ENCODE results near the gene MGMT.

MGMT gene

GRCh38 chr10:129695671-129696070 lies 228.6 kb downstream of the MGMT start:
- no peak overlapping the region for H2AFZ ChIP-seq (ENCODE audit: low read length)
- H3K9ac ChIP-seq (ENCODE audit: low read length) = no peak overlapping the region
- H3K4me2 ChIP-seq (ENCODE audit: low read depth, low read length) = no peak overlapping the region
- H3K27me3 ChIP-seq (replicated peaks; ENCODE audit: insufficient read depth, low read length) = no peaks in the 10 kb centered on the region
- no peaks in the 10 kb centered on the region for H3F3A ChIP-seq (ENCODE audit: insufficient read depth, low read length)
- no peak overlapping the region for H3K27ac ChIP-seq (ENCODE audit: low read length)
- no peaks in the 10 kb centered on the region for H3K36me3 ChIP-seq (replicated peaks; ENCODE audit: insufficient read depth, low read length)
- no peaks in the 10 kb centered on the region for H4K20me1 ChIP-seq (ENCODE audit: insufficient read depth, low read length)
- H3K9me2 ChIP-seq (replicated peaks; ENCODE audit: insufficient read depth, low read length) = no peaks in the 10 kb centered on the region
- TF ChIP-seq EZH2phosphoT487 (IDR thresholded peaks at IDR 0.05; ENCODE audit: low read length) = no peak
- TF ChIP-seq CTCF (IDR thresholded peaks at IDR 0.05; ENCODE audit: low read length) = no peak
- no peak for TF ChIP-seq EZH2 (optimal IDR thresholded peaks at IDR 0.05; ENCODE audit: low read depth, low read length)
- H3K79me2 ChIP-seq (ENCODE audit: low read length) = no peaks in the 10 kb centered on the region
- DNase-seq = no peak
- H3K4me1 ChIP-seq (ENCODE audit: low read length) = no peaks in the 10 kb centered on the region
- H3K9me3 ChIP-seq (replicated peaks; ENCODE audit: insufficient read depth, low read length) = no peaks in the 10 kb centered on the region
- no peak overlapping the region for H3K4me3 ChIP-seq (ENCODE audit: low read length)

GRCh38 chr10:129696636-129697035 lies 229.6 kb downstream of the MGMT start:
- Histone ChIP-seq H3K9me2 (replicated peaks; ENCODE audit: insufficient read depth, low read length) (no peaks in the 10 kb centered on the region), H3K36me3 (replicated peaks; ENCODE audit: insufficient read depth, low read length) (no peaks in the 10 kb centered on the region), H3K27me3 (replicated peaks; ENCODE audit: insufficient read depth, low read length) (no peaks in the 10 kb centered on the region), H3K4me3 (ENCODE audit: low read length) (no peak overlapping the region), H3K27ac (ENCODE audit: low read length) (no peak overlapping the region), H3K79me2 (ENCODE audit: low read length) (no peaks in the 10 kb centered on the region), H3K4me1 (ENCODE audit: low read length) (no peaks in the 10 kb centered on the region), H4K20me1 (ENCODE audit: insufficient read depth, low read length) (no peaks in the 10 kb centered on the region), H3K9ac (ENCODE audit: low read length) (no peak overlapping the region), H3F3A (ENCODE audit: insufficient read depth, low read length) (no peaks in the 10 kb centered on the region), H3K9me3 (replicated peaks; ENCODE audit: insufficient read depth, low read length) (no peaks in the 10 kb centered on the region), H3K4me2 (ENCODE audit: low read depth, low read length) (no peak overlapping the region), H2AFZ (ENCODE audit: low read length) (no peak overlapping the region)
- TF ChIP-seq EZH2phosphoT487 (IDR thresholded peaks at IDR 0.05; ENCODE audit: low read length) = no peak
- no peak for TF ChIP-seq EZH2 (optimal IDR thresholded peaks at IDR 0.05; ENCODE audit: low read depth, low read length)
- no peak for TF ChIP-seq CTCF (IDR thresholded peaks at IDR 0.05; ENCODE audit: low read length)
- DNase-seq = no peak

GRCh38 chr10:129697463-129698247 lies 230.6 kb downstream of the MGMT start:
- H3K9me2 ChIP-seq (replicated peaks; ENCODE audit: insufficient read depth, low read length) = no peaks in the 10 kb centered on the region
- H3K4me3 ChIP-seq (ENCODE audit: low read length) = no peak overlapping the region
- no peaks in the 10 kb centered on the region for H4K20me1 ChIP-seq (ENCODE audit: insufficient read depth, low read length)
- H3K79me2 ChIP-seq (ENCODE audit: low read length) = no peaks in the 10 kb centered on the region
- H3K4me2 ChIP-seq (ENCODE audit: low read depth, low read length) = no peak overlapping the region
- no peaks in the 10 kb centered on the region for H3F3A ChIP-seq (ENCODE audit: insufficient read depth, low read length)
- no peaks in the 10 kb centered on the region for H3K36me3 ChIP-seq (replicated peaks; ENCODE audit: insufficient read depth, low read length)
- DNase-seq = no peak
- no peak overlapping the region for H2AFZ ChIP-seq (ENCODE audit: low read length)
- H3K9ac ChIP-seq (ENCODE audit: low read length) = no peak overlapping the region
- TF ChIP-seq EZH2phosphoT487 (IDR thresholded peaks at IDR 0.05; ENCODE audit: low read length) = no peak
- no peaks in the 10 kb centered on the region for H3K9me3 ChIP-seq (replicated peaks; ENCODE audit: insufficient read depth, low read length)
- no peaks in the 10 kb centered on the region for H3K4me1 ChIP-seq (ENCODE audit: low read length)
- H3K27ac ChIP-seq (ENCODE audit: low read length) = no peak overlapping the region
- H3K27me3 ChIP-seq (replicated peaks; ENCODE audit: insufficient read depth, low read length) = no peaks in the 10 kb centered on the region

- DNase-seq = no peak
- Histone ChIP-seq H3K4me1 (ENCODE audit: low read length) (no peaks in the 10 kb centered on the region), H3K27me3 (replicated peaks; ENCODE audit: insufficient read depth, low read length) (no peaks in the 10 kb centered on the region), H2AFZ (ENCODE audit: low read length) (no peak overlapping the region), H3K4me2 (ENCODE audit: low read depth, low read length) (no peak overlapping the region), H3K9me2 (replicated peaks; ENCODE audit: insufficient read depth, low read length) (no peaks in the 10 kb centered on the region), H3K36me3 (replicated peaks; ENCODE audit: insufficient read depth, low read length) (no peaks in the 10 kb centered on the region), H3K9ac (ENCODE audit: low read length) (no peak overlapping the region), H3K4me3 (ENCODE audit: low read length) (no peak overlapping the region), H4K20me1 (ENCODE audit: insufficient read depth, low read length) (no peaks in the 10 kb centered on the region), H3K79me2 (ENCODE audit: low read length) (no peaks in the 10 kb centered on the region), H3K9me3 (replicated peaks; ENCODE audit: insufficient read depth, low read length) (no peaks in the 10 kb centered on the region), H3K27ac (ENCODE audit: low read length) (no peak overlapping the region), H3F3A (ENCODE audit: insufficient read depth, low read length) (no peaks in the 10 kb centered on the region)
- TF ChIP-seq EZH2 (optimal IDR thresholded peaks at IDR 0.05; ENCODE audit: low read depth, low read length) = no peak
- no peak for TF ChIP-seq CTCF (IDR thresholded peaks at IDR 0.05; ENCODE audit: low read length)
- TF ChIP-seq EZH2phosphoT487 (IDR thresholded peaks at IDR 0.05; ENCODE audit: low read length) = no peak
These were observed 232.8 kb downstream of the MGMT start for GRCh38 chr10:129699722-129700340.
